ENCODE data around the gene CRYBA1.

The CRYBA1 gene

DNA sequence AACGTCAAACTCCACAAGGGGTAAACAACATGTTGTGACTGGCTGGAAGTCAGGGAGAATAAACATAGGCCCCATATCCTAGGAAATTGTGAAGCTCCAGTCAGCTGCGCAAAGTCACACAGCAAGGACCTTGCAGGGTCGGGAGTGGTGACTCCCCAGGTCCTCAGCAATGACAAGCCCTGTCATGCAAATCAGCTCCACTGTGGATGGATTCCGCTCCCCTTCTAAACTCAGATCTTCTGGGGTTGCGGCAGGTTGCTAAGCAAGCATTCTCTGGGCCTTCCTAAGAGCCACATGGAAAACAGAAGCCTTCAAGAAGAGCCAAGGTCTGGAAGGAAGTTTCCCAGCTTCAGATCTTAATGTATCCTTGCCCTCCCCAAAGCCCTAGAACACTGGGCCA, 37.6 kb upstream of the CRYBA1 start:
- TF ChIP-seq, protein P1, sequence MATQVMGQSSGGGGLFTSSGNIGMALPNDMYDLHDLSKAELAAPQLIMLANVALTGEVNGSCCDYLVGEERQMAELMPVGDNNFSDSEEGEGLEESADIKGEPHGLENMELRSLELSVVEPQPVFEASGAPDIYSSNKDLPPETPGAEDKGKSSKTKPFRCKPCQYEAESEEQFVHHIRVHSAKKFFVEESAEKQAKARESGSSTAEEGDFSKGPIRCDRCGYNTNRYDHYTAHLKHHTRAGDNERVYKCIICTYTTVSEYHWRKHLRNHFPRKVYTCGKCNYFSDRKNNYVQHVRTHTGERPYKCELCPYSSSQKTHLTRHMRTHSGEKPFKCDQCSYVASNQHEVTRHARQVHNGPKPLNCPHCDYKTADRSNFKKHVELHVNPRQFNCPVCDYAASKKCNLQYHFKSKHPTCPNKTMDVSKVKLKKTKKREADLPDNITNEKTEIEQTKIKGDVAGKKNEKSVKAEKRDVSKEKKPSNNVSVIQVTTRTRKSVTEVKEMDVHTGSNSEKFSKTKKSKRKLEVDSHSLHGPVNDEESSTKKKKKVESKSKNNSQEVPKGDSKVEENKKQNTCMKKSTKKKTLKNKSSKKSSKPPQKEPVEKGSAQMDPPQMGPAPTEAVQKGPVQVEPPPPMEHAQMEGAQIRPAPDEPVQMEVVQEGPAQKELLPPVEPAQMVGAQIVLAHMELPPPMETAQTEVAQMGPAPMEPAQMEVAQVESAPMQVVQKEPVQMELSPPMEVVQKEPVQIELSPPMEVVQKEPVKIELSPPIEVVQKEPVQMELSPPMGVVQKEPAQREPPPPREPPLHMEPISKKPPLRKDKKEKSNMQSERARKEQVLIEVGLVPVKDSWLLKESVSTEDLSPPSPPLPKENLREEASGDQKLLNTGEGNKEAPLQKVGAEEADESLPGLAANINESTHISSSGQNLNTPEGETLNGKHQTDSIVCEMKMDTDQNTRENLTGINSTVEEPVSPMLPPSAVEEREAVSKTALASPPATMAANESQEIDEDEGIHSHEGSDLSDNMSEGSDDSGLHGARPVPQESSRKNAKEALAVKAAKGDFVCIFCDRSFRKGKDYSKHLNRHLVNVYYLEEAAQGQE (IDR thresholded peaks at IDR 0.05; ENCODE audit: insufficient read depth in 1 of 2, low read depth in 2 of 2, low read length in 2 of 2), result no peak
- TF ChIP-seq TAF1 (IDR thresholded peaks at IDR 0.05; ENCODE audit: borderline replicate concordance, insufficient read depth, low read length) (no peak), SIN3A (IDR thresholded peaks at IDR 0.05; ENCODE audit: borderline replicate concordance, insufficient read depth, low read length) (no peak), FOXP2 (optimal IDR thresholded peaks at IDR 0.05; ENCODE audit: borderline replicate concordance, extremely low read depth, extremely low read length, insufficient read depth) (no peak), POLR2AphosphoS5 (IDR thresholded peaks at IDR 0.05; ENCODE audit: low read depth, low read length) (no peak)

DNA sequence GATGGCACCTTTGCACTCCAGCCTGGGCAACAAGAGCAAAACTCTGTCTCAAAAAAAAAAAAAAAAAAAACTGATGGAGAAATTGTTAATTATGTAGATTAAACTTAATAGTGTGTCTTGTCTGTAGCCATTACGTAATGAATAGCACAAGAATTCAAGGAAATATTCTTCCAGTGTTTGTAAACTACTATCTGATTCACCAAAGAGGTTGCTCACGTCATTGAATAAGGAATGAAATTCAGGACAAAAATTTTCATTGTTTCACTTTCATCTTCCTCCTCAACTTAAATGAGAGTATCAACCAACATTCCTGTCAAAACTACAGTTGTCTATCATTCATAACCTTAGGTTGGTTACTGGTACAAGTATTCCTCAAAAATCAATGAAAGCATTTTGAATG, 35.8 kb upstream of the CRYBA1 start:
- TF ChIP-seq SIN3A (IDR thresholded peaks at IDR 0.05; ENCODE audit: borderline replicate concordance, insufficient read depth, low read length), result no peak
- TF ChIP-seq, protein P1 (IDR thresholded peaks at IDR 0.05; ENCODE audit: insufficient read depth in 1 of 2, low read depth in 2 of 2, low read length in 2 of 2), result no peak
- TF ChIP-seq POLR2AphosphoS5 (IDR thresholded peaks at IDR 0.05; ENCODE audit: low read depth, low read length), result no peak
- TF ChIP-seq FOXP2 (optimal IDR thresholded peaks at IDR 0.05; ENCODE audit: borderline replicate concordance, extremely low read depth, extremely low read length, insufficient read depth), result no peak
- TF ChIP-seq TAF1 (IDR thresholded peaks at IDR 0.05; ENCODE audit: borderline replicate concordance, insufficient read depth, low read length), result no peak

DNA sequence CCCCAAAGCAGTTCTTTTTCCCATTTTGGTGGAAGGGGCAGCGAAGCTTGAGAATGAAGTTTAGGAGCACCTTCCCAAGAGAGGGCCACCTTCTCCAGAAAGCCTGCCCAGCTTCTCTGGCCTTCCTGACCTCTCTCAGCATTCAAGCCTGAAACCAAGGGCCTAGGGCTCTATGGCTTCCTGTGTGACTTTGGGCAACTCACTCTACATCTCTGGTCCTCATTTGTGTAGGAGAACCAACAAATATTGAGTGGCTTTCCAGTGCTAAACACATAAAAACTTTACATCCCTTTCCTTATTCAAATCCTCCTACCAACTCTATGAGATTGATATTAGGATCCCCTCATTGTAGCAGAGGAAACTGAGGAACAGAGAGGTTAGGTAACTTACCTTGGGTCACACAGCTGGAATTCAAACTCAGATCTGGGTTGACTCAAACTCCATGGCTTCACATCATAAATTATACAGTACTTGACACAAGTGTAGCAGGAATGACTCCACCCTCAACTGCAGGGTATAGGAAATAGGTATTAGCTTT, 34.5 kb upstream of the CRYBA1 start:
- no peak for TF ChIP-seq TAF1 (IDR thresholded peaks at IDR 0.05; ENCODE audit: borderline replicate concordance, insufficient read depth, low read length)
- TF ChIP-seq SIN3A (IDR thresholded peaks at IDR 0.05; ENCODE audit: borderline replicate concordance, insufficient read depth, low read length), result no peak
- TF ChIP-seq, protein P1 (IDR thresholded peaks at IDR 0.05; ENCODE audit: insufficient read depth in 1 of 2, low read depth in 2 of 2, low read length in 2 of 2), result no peak
- no peak for TF ChIP-seq POLR2AphosphoS5 (IDR thresholded peaks at IDR 0.05; ENCODE audit: low read depth, low read length)
- TF ChIP-seq FOXP2 (optimal IDR thresholded peaks at IDR 0.05; ENCODE audit: borderline replicate concordance, extremely low read depth, extremely low read length, insufficient read depth), result no peak

DNA sequence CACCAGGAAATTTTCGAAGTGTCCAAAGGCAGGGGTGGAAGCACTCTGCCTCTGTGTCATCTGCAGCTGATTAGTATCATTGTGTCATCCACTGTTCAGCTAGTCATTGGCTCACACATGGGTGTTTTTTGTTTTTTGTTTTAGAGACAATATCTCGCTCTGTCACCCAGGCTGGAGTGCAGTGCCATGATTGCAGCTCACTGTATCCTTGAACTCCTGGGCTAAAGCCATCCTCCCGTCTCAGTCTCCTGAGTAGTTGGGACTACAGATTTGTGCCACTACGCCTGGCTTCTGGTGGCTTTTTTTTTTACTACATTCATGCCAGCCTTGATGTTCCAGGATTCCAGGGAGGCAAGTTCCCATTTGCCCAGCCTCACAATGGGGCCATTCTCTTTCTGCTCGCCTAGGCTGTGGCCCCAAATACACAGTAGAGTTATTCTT, 34.0 kb upstream of the CRYBA1 start:
- TF ChIP-seq, protein P1 (IDR thresholded peaks at IDR 0.05; ENCODE audit: insufficient read depth in 1 of 2, low read depth in 2 of 2, low read length in 2 of 2), result no peak
- TF ChIP-seq POLR2AphosphoS5 (IDR thresholded peaks at IDR 0.05; ENCODE audit: low read depth, low read length), result no peak
- no peak for TF ChIP-seq FOXP2 (optimal IDR thresholded peaks at IDR 0.05; ENCODE audit: borderline replicate concordance, extremely low read depth, extremely low read length, insufficient read depth)
- TF ChIP-seq SIN3A (IDR thresholded peaks at IDR 0.05; ENCODE audit: borderline replicate concordance, insufficient read depth, low read length), result no peak
- no peak for TF ChIP-seq TAF1 (IDR thresholded peaks at IDR 0.05; ENCODE audit: borderline replicate concordance, insufficient read depth, low read length)

Measured in PFSK-1 (cell line).